NCI-H748 treated with DMSO at 0.1 percent for 48 hours (cell line): Measurements from ENCODE around the gene C4orf46.
"Not testable (repeated sequence)": the region's sequence is repeated elsewhere in the genome, so short reads cannot be mapped to it uniquely, and the experiment has no call there.

ENCODE experiments used
- DNase-seq: peaks from one replicate; lab custom pipeline; 2025; lab: John Stamatoyannopoulos, UW

Gene C4orf46

GRCh38 chr4:158671665-158671914, at the start of gene C4orf46:
Gene C4orf46, minus strand, starts transcription at chr4:158671887. Its CDS starts 86 bp downstream, at chr4:158671801.
- no peak for DNase-seq

DNA sequence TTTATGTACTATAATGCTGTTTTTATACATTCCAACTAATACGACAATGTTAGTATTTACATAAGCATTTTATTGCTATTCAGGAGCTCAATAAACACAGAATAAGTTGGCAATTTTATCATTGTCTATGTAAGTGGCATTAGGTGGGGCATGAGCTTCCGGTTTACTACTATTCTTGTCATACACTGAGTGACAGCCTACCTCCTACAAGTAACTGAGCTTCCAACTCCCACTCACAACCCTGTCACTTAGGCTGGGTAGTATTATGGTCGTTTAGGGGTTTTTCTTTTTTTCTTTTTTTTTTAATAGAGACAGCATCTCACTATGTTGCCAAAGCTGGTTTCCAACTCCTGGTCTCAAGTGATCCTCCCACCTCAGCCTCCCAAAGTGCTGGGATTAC, 44.1 kb upstream of the C4orf46 start:
- DNase-seq, result no peak

DNA sequence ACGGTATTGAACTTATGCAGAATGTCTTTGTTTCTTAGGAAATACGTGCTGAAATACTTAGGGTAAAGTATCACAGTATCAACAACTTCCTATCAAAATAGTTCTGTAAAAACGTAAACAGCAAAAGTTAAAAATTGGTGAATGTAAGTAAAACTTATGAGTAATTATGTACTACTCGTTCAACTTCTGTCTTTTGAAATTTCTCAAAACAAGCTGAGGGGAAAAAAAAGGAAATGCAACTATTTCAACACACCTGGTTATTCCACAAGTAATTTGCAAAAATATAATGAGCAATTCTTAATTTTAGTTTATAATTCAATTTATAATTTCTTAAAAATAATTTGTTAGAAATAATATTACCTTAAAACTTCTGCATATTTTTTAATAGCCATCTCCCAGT, 43.2 kb upstream of the C4orf46 start:
- no peak for DNase-seq

- DNase-seq, result not testable (repeated sequence)
Observed at GRCh38 chr4:158712622-158713021, 40.9 kb upstream of the C4orf46 start.

- DNase-seq, result no peak
Observed at GRCh38 chr4:158710814-158711213, 39.1 kb upstream of the C4orf46 start.

GRCh38 chr4:158704274-158704673, 32.6 kb upstream of the C4orf46 start:
- peak; percentile 12 for DNase-seq

- no peak for DNase-seq
Observed at GRCh38 chr4:158688813-158689212, 17.1 kb upstream of the C4orf46 start.

GRCh38 chr4:158682066-158682465, 10.4 kb upstream of the C4orf46 start:
- DNase-seq, result no peak

- no peak for DNase-seq
Observed at GRCh38 chr4:158681629-158682028, 9.9 kb upstream of the C4orf46 start.

DNA sequence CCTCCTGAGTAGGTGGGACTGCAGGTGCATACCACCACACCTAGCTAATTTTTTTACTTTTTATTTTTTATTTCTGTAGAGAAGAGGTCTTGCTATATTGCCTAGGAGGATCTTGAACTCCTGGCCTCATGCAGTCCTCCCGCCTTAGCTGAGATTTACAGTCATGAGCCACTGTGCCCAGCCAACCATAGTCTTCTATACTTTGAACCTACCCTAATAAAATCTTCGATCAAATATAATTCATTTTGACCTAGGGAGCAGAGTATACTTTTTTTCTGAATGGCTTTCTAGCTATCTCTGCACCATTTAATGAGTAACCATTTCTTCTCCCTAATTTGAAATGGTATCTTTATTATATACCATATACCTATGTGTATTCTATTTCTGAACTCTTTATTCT, 7.1 kb upstream of the C4orf46 start:
- DNase-seq, result no peak

DNA sequence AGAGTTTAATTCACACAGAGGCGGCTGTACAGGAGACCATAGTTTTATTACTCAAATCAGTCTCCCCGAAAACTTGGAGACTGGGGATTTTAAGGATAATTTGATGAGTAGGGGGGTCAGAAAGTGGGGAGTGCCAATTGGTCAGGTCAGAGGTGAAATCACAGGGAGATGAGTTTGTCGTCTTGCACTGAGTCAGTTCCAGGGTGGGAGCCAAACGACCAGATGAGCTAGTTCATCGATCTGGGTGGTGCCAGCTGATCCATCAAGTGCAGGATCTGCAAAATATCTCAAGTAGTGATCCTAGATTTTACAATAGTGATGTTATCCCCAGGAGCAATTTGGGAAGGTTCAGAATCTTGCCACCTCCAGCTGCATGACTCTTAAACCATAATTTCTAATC, 4.4 kb upstream of the C4orf46 start:
- no peak for DNase-seq

- DNase-seq, result no peak
Observed at GRCh38 chr4:158673633-158674032, 1.9 kb upstream of the C4orf46 start.

DNA sequence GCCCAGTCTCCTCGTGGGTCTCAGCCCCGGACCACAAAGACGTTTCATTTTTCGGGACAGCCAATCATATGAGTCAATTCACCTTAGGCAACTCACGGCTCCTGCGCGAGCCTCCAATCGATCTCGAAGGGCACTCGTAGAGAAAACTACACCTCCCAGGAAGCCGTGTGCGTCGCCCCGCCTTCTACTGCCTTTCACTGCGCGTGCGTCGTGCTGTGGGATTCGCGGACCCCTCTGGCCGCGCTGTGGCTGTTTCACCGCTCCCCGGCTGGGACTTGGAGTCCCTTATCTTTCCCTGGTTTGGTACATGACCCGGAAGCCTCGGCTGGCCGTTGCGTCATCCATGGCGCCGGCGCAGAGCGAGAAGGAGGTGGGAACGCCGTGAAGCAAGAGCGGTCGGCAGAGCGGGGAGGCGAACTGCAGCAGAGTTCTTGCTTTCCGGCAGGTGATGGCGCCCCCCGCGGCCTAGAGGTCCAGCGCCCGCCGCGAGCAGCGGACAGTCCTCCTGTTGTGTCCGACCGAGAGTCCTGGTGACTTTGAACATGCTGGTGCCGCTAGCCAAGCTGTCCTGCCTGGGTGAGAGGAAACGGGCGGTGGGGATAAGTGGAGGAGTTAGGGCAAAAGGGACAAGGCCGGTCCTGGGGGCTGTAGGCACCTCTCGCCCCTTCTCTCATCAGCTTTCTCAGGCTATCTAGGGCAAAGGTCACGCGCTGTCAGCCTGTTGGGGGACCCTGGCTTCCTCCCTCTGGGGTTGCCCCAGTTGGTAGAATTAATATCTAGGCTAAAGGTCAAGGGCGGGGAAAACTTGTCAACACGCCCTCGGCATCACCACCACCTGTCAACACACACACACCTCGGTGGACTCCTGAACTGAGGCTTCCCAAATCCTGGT, 474 bp upstream of the C4orf46 start, which contains the start of gene ETFDH:
ETFDH (plus strand) TSS at position 382 of the 892 bp plus-strand sequence; CDS start at position 543, 161 bp downstream.
- peak; percentile 99 for DNase-seq

DNA sequence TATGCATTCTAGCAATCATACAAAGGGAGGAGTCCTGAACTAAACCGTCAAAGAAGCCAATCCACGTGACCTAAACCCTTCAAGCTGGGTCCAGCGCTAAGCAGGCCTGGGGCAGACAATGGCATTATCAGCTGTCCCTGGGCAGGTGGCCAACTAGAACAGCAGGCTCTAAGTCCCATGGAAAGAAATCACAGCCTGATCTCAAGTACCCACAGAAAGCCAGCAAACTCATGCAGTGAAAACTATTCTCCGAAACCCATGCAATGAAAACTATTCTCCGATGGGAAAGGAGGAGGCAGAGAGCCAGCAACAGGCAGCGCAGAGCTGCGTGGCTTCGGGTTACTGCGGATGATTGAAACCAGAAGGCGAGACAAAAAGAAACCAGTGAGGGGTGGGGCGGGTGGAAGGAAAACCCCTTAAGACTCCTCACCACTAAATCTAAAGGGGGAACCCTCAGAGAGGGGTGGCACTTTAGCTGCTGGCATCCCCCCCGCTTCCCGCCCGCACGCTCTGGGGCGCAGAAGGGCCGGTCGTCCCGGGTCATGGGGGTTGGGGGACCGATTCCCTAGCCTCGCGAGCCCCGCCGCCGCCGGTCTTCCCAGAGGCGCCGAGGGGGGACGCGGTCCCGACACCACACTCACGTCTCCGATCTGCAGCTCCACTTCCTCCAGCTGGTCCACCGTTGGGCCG, 567 bp downstream of the C4orf46 start:
- peak; percentile 34 for DNase-seq

DNA sequence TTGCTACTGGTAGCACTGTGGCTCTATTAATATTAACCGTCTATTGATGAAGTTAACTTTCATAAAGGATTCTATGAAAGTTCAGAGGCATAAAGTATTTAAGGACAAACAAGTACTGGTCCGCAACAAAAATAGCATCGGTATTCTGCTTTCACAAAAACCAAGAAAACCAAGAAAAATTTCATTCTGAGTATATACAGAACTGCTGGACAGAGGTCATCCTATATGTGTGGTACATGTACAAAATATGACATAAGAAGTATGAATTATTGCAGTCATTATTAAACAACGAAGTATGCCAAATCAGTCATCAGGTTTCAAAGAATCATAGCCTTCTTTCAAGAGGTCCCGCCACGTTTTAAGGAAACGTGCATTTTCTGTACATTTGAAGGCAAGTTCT, 2.4 kb downstream of the C4orf46 start:
- no peak for DNase-seq

DNA sequence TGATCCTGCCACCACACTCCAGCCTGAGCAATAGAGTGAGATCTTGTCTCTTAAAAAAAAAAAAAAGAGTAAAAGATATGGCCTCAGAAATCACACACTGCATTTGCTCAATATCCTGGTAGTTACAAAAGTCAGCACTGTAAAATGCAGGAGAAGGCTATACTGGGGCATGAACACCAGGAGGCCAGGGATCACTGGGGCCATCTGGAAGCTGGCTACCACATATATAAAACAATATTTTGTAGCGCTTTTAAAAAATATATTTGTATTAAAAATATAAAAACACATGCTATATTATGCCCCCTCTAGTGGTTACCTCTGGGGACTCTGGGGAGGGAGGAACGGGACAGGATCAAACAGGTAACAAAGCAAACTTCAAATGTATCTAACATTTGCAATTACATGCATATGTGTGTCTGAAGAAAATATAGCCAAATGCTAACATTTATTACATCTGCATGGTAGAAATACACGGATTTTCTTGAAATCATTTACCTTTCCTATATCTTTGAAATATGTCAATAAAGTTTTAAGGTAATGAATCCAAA, 4.0 kb downstream of the C4orf46 start:
- DNase-seq, result no peak

DNA sequence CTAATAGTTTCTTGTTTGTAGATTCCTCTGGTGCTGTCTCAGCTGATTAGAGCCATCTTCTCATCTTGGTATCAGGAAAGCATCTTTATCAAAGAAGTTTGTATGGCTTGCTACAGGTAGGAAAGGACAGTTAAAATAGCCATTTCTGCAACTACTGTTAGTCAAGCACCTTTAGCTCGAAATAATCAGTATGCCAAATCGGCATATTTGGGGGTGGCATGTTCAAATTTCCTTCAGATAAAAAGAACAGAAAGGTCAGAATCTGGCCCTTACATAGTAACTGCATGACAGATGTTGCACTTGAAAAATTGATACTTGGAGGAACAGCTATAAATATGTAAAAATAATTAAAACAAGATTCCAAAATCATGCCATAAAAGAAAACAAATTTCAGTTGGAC, 4.8 kb downstream of the C4orf46 start:
- no peak for DNase-seq

DNA sequence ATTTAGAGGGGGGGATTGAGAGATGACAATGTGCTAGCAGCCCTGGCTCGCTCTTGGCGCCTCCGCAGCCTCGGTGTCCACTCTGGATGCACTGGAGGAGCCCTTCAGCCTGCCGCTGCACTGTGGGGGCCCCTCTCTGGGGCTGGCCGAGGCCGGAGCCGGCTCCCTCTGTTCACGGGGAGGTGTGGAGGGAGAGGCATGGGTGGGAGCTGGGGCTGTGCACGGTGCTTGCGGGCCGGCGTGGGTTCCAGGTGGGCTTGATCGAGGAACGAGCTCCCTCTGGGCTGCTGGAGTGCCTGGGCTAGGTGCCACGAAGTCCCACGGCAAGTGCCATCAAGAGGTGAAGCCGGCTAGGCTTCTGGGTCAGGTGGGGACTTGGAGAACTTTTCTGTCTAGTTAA, 6.9 kb downstream of the C4orf46 start:
- DNase-seq, result no peak

GRCh38 chr4:158663707-158664625, 7.7 kb downstream of the C4orf46 start:
- not testable (repeated sequence) for DNase-seq

DNA sequence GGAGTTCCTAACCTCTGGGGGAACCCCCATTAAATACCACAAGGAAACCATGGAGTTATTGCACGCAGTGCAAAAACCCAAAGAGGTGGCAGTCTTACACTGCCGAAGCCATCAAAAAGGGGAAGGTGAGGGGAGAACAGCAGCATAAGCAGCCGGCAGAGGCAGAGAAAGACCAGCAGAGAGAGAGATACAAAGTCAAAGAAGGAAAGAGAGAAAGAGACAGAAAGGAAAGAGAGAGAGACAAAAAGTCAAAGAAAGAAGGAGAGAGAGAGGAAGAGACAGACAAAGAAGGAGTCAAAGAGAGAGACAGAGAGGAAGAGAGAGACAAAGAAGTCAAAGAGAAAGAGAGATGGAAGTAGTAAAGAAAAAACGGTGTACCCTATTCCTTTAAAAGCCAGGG, 8.4 kb downstream of the C4orf46 start:
- DNase-seq, result not testable (repeated sequence)

DNA sequence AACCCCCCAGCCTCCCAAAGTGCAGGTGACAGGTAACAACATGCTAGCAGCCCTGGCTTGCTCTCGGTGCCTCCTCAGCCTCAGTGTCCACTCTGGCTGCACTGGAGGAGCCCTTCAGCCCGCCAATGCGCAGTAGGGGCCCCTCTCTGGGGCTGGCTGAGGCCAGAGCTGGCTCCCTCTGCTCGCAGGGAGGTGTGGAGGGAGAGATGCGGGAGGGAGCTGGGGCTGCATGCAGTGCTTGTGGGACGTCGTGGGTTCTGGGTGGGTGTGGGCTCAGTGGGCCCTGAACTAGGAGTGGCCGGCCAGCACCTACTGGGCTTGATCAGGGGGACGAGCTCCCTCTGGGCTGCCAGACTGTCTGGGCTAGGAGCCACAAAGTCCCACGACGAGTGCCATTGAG, 14.4 kb downstream of the C4orf46 start:
- DNase-seq, result no peak

DNA sequence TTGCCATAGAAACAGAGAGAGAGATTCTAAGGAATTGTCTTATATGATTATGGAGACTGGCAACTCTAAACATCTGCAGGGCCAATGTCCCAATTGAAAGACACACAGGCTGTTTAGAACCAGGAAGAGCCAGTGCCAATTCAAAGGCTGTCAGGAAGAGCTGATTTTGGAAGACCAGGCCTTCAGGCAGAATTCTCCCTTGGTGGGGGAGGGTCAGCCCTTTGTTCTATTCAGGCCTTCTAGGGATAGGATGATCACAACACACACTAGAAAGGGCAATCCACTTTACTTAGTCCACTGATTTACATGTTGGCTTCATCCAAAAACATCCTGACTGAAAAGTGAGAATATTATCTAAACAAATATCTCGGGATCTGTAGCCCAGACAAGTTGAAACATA, 15.2 kb downstream of the C4orf46 start:
- no peak for DNase-seq
